ENCODE measurements around the gene IGF2BP2.

GRCh38 chr3:185797108-185797881 lies 27.5 kb downstream of the IGF2BP2 start:
- no peak for TF ChIP-seq CTCF (IDR thresholded peaks at IDR 0.05; ENCODE audit: insufficient read depth, low read length)
- no peak for TF ChIP-seq REST (IDR thresholded peaks at IDR 0.05; ENCODE audit: insufficient replicate concordance, low read depth)
- TF ChIP-seq POLR2AphosphoS5 (IDR thresholded peaks at IDR 0.05; ENCODE audit: low read depth): no peak
- no peak for TF ChIP-seq SPI1 (IDR thresholded peaks at IDR 0.05; ENCODE audit: borderline replicate concordance, low read depth)
- TF ChIP-seq GABPA (IDR thresholded peaks at IDR 0.05; ENCODE audit: low read depth): no peak

Measured in HL-60 (cell line).